Neural cell (in vitro differentiated cells): Measurements from ENCODE around the gene CYB5RL. TPM values are rescaled to one million over a fixed set of nuclear protein-coding genes. Genes with fewer than 3 reads are reported as not detected.
A peak's percentile ranks its signal among the peaks of the same experiment; 100 is the strongest.

Experiments
- H2AFZ ChIP-seq: fragments of 200-600, 300-800 bp; sonication (generic), shearing (Covaris generic); 2 replicates; pipeline ENCODE4 v1.6.0; 2014; ENCODE audit warnings: low read depth, mild to moderate bottlenecking, antibody characterized with exemption, low read length, moderate library complexity
- H3F3A ChIP-seq: fragments of 200-600 bp; shearing (Covaris generic); 2 replicates; pipeline ENCODE4 v1.6.1; 2016; ENCODE audit warnings: mild to moderate bottlenecking, moderate library complexity, mixed read lengths, antibody characterized with exemption, low read length; ENCODE audit not compliant: insufficient read depth, poor library complexity, severe bottlenecking
- H3K27ac ChIP-seq: fragments of 200-600, 300-800 bp; sonication (generic), shearing (Covaris generic); 2 replicates; pipeline ENCODE4 v1.5.1; 2014; ENCODE audit warnings: mild to moderate bottlenecking, low read length, moderate library complexity
- H3K27me3 ChIP-seq: fragments of 300-800, 200-600 bp; sonication (generic), shearing (Covaris generic); 2 replicates; pipeline ENCODE4 v1.6.0; 2014; ENCODE audit warnings: mild to moderate bottlenecking, low read depth, low read length, moderate library complexity; ENCODE audit not compliant: insufficient read depth
- H3K36me3 ChIP-seq: fragments of 300-800, 200-600 bp; sonication (generic), shearing (Covaris generic); 2 replicates; pipeline ENCODE4 v1.5.1; 2014; ENCODE audit warnings: mild to moderate bottlenecking, antibody characterized with exemption, low read length, moderate library complexity; ENCODE audit not compliant: insufficient read depth
- H3K4me2 ChIP-seq: fragments of 300-800, 200-600 bp; sonication (generic), shearing (Covaris generic); 2 replicates; pipeline ENCODE4 v1.6.0; 2014; ENCODE audit warnings: mild to moderate bottlenecking, low read length
- H3K4me3 ChIP-seq: fragments of 300-800, 200-600 bp; sonication (generic), shearing (Covaris generic); 2 replicates; pipeline ENCODE4 v1.5.1; 2014; ENCODE audit warnings: mild to moderate bottlenecking, low read length, moderate library complexity
- H3K79me2 ChIP-seq: fragments of 200-600 bp; shearing (Covaris generic); replicated peaks from 2 replicates; pipeline ENCODE4 v1.6.0; 2014; ENCODE audit warnings: mild to moderate bottlenecking, low read length, moderate library complexity; ENCODE audit not compliant: insufficient read depth
- H3K9ac ChIP-seq: fragments of 300-800, 200-600 bp; sonication (generic), shearing (Covaris generic); 2 replicates; pipeline ENCODE4 v1.6.1; 2016; ENCODE audit warnings: mild to moderate bottlenecking, low read length, mixed read lengths
- H3K9me2 ChIP-seq: fragments of 200-600 bp; shearing (Covaris generic); 2 replicates; pipeline ENCODE4 v1.6.1; 2016; ENCODE audit warnings: mild to moderate bottlenecking, low read length, mixed read lengths; ENCODE audit not compliant: insufficient read depth
- H3K9me3 ChIP-seq: fragments of 200-600, 300-800 bp; sonication (generic), shearing (Covaris generic); 2 replicates; pipeline ENCODE4 v1.6.1; 2016; ENCODE audit warnings: mild to moderate bottlenecking, mixed run types, low read length, moderate library complexity, mixed read lengths
- H4K20me1 ChIP-seq: fragments of 200-600 bp; shearing (Covaris generic); 2 replicates; pipeline ENCODE4 v1.6.1; 2016; ENCODE audit warnings: mild to moderate bottlenecking, mixed run types; ENCODE audit not compliant: insufficient read depth
- EP300 ChIP-seq: fragments of 450-650 bp; conservative IDR thresholded peaks from 2 replicates; pipeline ENCODE4 v1.6.1; 2014; ENCODE audit warnings: antibody characterized with exemption, mild to moderate bottlenecking, moderate library complexity; ENCODE audit not compliant: poor library complexity, severe bottlenecking
- EZH2 ChIP-seq: fragments of 200-600, 300-800 bp; shearing (Covaris generic), sonication (generic); IDR thresholded peaks from 2 replicates; pipeline ENCODE4 v1.6.1; 2014; ENCODE audit warnings: antibody characterized with exemption, low read length, borderline replicate concordance, mild to moderate bottlenecking; ENCODE audit not compliant: insufficient read depth, poor library complexity, severe bottlenecking
- MXI1 ChIP-seq: fragments of 450-650 bp; conservative IDR thresholded peaks from 2 replicates; pipeline ENCODE4 v1.6.1; 2014; ENCODE audit warnings: antibody characterized with exemption, mild to moderate bottlenecking; ENCODE audit not compliant: poor library complexity, severe bottlenecking
- POLR2AphosphoS5 ChIP-seq: IDR thresholded peaks from 2 replicates; pipeline ENCODE4 v1.6.1; 2012
- RAD21 ChIP-seq: fragments of 450-650 bp; conservative IDR thresholded peaks from 2 replicates; pipeline ENCODE4 v1.6.1; 2014; ENCODE audit warnings: antibody characterized with exemption, mild to moderate bottlenecking, moderate library complexity
- SMC3 ChIP-seq: fragments of 450-650 bp; conservative IDR thresholded peaks from 2 replicates; pipeline ENCODE4 v1.6.1; 2014; ENCODE audit warnings: antibody characterized with exemption, mild to moderate bottlenecking, moderate library complexity; ENCODE audit not compliant: poor library complexity
- TAF1 ChIP-seq: IDR thresholded peaks from 2 replicates; pipeline ENCODE4 v1.6.1; 2012; ENCODE audit warnings: low read depth
- polyA plus RNA-seq: library from polyadenylated mRNA; depleted of rRNA; stranded (reverse); fragments of >200 nt; gene quantifications from 2 replicates; pipeline ENCODE4 v1.2.3, GENCODE V29; 2014
- TF ChIP-seq, protein P1 (sequence below): fragments of 450-650 bp; IDR thresholded peaks from 2 replicates; pipeline ENCODE4 v1.5.1; 2014; ENCODE audit warnings: antibody characterized with exemption, mild to moderate bottlenecking, moderate library complexity; ENCODE audit not compliant: poor library complexity, severe bottlenecking
- TF ChIP-seq, protein P2 (sequence below): IDR thresholded peaks from 2 replicates; pipeline ENCODE4 v1.6.1; 2012; ENCODE audit warnings: borderline replicate concordance

Gene CYB5RL
- polyA plus RNA-seq, 1 donor from 2014 or later: 1.6 TPM

DNA sequence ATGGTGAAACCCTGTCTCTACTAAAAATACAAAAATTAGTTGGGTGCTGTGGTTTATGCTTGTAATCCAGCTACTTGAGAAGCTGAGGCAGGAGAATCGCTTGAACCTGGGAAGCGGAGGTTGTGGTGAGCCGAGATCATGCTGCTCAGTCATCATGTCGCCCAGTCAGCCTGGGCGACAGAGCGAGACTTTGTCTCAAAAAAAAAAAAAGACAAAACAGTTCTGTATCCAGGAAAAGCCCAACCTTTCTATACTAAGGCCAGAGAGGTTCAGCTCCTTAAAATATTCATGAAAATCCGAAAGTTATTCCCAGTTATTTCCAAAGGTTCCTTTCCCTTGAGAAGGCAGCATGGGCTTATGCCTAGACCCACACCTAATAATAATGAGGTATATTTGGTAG lies 4.4 kb upstream of the CYB5RL start:
- H3K36me3 ChIP-seq: no peaks in the 10 kb centered on the region
- no peak overlapping the region for H3K27ac ChIP-seq
- no peak overlapping the region for H3K9ac ChIP-seq
- H3K4me2 ChIP-seq: no peak overlapping the region
- no peaks in the 10 kb centered on the region for H3K9me3 ChIP-seq
- H4K20me1 ChIP-seq: no peaks in the 10 kb centered on the region
- H3K4me3 ChIP-seq: no peak overlapping the region
- no peak for TF ChIP-seq TAF1
- TF ChIP-seq POLR2AphosphoS5: no peak
- TF ChIP-seq, protein P1, sequence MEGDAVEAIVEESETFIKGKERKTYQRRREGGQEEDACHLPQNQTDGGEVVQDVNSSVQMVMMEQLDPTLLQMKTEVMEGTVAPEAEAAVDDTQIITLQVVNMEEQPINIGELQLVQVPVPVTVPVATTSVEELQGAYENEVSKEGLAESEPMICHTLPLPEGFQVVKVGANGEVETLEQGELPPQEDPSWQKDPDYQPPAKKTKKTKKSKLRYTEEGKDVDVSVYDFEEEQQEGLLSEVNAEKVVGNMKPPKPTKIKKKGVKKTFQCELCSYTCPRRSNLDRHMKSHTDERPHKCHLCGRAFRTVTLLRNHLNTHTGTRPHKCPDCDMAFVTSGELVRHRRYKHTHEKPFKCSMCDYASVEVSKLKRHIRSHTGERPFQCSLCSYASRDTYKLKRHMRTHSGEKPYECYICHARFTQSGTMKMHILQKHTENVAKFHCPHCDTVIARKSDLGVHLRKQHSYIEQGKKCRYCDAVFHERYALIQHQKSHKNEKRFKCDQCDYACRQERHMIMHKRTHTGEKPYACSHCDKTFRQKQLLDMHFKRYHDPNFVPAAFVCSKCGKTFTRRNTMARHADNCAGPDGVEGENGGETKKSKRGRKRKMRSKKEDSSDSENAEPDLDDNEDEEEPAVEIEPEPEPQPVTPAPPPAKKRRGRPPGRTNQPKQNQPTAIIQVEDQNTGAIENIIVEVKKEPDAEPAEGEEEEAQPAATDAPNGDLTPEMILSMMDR: no peak
- no peak for TF ChIP-seq EZH2
- TF ChIP-seq EP300: no peak
- no peak for TF ChIP-seq SMC3
- no peak for TF ChIP-seq MXI1
- no peak for TF ChIP-seq RAD21
- TF ChIP-seq, protein P2, sequence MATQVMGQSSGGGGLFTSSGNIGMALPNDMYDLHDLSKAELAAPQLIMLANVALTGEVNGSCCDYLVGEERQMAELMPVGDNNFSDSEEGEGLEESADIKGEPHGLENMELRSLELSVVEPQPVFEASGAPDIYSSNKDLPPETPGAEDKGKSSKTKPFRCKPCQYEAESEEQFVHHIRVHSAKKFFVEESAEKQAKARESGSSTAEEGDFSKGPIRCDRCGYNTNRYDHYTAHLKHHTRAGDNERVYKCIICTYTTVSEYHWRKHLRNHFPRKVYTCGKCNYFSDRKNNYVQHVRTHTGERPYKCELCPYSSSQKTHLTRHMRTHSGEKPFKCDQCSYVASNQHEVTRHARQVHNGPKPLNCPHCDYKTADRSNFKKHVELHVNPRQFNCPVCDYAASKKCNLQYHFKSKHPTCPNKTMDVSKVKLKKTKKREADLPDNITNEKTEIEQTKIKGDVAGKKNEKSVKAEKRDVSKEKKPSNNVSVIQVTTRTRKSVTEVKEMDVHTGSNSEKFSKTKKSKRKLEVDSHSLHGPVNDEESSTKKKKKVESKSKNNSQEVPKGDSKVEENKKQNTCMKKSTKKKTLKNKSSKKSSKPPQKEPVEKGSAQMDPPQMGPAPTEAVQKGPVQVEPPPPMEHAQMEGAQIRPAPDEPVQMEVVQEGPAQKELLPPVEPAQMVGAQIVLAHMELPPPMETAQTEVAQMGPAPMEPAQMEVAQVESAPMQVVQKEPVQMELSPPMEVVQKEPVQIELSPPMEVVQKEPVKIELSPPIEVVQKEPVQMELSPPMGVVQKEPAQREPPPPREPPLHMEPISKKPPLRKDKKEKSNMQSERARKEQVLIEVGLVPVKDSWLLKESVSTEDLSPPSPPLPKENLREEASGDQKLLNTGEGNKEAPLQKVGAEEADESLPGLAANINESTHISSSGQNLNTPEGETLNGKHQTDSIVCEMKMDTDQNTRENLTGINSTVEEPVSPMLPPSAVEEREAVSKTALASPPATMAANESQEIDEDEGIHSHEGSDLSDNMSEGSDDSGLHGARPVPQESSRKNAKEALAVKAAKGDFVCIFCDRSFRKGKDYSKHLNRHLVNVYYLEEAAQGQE: no peak
- peaks cover 25% of the 10 kb centered on the region for H3K79me2 ChIP-seq
- H3K9me2 ChIP-seq: no peaks in the 10 kb centered on the region
- no peaks in the 10 kb centered on the region for H3K27me3 ChIP-seq
- H3F3A ChIP-seq: no peaks in the 10 kb centered on the region
- H2AFZ ChIP-seq: no peak overlapping the region

GRCh38 chr1:54200519-54200997 lies 728 bp upstream of the CYB5RL start:
- H3K36me3 ChIP-seq: no peaks in the 10 kb centered on the region
- H3F3A ChIP-seq: no peaks in the 10 kb centered on the region
- H3K9me2 ChIP-seq: no peaks in the 10 kb centered on the region
- peak overlapping the region; percentile 46 for H2AFZ ChIP-seq
- H3K27me3 ChIP-seq: no peaks in the 10 kb centered on the region
- peak overlapping the region; percentile 59 for H3K27ac ChIP-seq
- no peaks in the 10 kb centered on the region for H3K9me3 ChIP-seq
- no peak for TF ChIP-seq MXI1
- TF ChIP-seq POLR2AphosphoS5: no peak
- no peak for TF ChIP-seq TAF1
- TF ChIP-seq, protein P2: no peak
- TF ChIP-seq EZH2: no peak
- TF ChIP-seq SMC3: no peak
- TF ChIP-seq, protein P1: no peak
- TF ChIP-seq EP300: no peak
- TF ChIP-seq RAD21: no peak
- H4K20me1 ChIP-seq: no peaks in the 10 kb centered on the region
- H3K9ac ChIP-seq: peak overlapping the region; percentile 78
- H3K4me3 ChIP-seq: peak overlapping the region; percentile 93
- H3K4me2 ChIP-seq: peak overlapping the region; percentile 72
- peaks cover 25% of the 10 kb centered on the region for H3K79me2 ChIP-seq
